GM21360 (cell line): Measurements from ENCODE around the gene EVI5.

Source experiments
- ATAC-seq: cut with Tn5 transposase; IDR thresholded peaks from one replicate; pipeline ENCODE4 v1.9.1; 2021; ENCODE audit warnings: mild to moderate bottlenecking, moderate library complexity; ENCODE audit not compliant: unreplicated experiment

The EVI5 gene

DNA sequence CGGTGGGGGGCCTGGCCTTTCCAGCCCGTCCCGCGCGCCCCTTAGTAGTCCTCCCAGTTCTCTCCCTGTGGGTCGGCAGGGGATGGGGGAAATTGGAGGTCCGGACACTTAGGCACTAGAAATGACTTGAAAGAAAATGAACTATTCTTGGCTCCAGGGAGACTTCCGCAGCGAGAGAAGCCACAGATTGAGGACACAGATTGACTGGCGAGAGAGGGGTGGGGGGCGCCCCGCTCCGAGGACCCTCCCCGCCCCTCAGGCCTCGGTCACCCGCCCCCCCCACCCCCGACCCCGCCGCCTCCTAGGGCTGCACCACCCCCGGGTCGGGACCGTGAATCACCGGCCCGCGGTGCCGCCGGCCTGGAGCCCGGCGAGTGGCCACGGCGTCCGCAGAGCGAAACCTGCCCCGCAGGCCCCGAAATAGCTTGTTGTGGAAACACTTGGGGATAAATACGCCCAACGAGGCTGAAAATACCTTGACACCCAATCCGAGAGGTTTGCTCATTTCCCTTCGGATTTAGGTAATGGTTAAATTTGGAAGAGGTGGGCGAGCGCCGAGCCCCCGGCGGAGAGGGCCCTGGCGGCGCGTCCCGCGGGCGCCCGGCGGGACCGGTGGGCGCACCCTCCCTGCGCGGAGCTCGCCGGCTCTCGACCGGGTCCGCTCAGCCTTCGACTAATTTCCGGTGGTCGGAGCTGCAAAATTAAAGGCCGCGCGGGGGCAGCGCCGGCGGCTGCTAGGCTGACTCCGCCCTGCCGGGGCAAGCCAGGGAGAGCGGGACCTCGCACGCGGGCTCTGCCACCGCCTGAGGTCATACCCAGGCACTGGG, 298.4 kb downstream of the EVI5 start, which contains the start of gene GFI1:
Gene GFI1, minus strand, starts transcription at position 675 of the 827 bp plus-strand sequence. CDS start 3,438 bp downstream, outside the sequence.
- ATAC-seq: no peak

DNA sequence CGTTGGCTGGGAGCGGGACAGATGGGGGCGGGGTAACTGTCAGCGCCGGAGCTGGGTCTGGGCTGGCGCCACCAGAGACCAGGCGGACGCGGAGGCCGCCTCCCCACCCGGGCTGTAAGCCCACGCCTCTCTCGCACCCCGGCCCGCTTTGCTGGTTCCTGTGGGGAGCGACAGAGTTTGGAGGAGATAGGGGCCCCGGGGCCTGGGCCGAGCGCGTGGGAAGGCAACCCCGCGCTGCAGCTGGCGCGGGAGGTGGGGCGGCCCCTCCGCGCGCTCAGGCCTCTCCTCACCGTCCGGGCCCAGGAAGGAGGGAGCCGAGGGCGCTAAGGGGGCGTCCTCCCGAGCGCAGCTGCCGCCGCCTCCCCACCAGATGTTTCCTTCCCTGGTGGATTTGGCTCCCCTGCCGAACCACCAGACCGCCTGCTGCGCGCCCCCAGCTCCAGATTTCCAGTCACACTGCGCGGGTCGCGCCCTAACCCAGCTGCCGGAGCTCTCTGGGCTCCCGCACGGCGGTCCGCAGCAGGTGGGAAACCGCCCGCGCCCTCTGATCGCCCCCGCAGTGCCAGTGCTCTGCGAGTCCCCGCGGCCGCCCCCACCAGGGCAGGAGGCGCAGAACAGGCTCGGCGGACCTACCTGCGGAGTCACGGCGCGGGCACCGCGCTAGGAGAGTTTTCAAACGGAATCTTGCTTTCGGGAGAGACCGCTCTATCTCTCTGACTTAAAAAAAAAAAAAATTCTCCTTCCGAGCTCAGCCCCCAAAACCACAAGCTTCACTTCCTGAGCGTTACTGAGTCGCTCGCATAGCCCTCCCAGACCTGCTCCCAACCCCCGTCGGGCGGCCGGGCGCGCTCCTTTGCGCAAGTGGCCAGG, 299.3 kb downstream of the EVI5 start:
- peak; percentile 47 for ATAC-seq

GRCh38 chr1:92484472-92485380, 300.2 kb downstream of the EVI5 start:
- ATAC-seq: peak; percentile 24

- ATAC-seq: no peak
These were observed 301.1 kb downstream of the EVI5 start for GRCh38 chr1:92483610-92484471.

DNA sequence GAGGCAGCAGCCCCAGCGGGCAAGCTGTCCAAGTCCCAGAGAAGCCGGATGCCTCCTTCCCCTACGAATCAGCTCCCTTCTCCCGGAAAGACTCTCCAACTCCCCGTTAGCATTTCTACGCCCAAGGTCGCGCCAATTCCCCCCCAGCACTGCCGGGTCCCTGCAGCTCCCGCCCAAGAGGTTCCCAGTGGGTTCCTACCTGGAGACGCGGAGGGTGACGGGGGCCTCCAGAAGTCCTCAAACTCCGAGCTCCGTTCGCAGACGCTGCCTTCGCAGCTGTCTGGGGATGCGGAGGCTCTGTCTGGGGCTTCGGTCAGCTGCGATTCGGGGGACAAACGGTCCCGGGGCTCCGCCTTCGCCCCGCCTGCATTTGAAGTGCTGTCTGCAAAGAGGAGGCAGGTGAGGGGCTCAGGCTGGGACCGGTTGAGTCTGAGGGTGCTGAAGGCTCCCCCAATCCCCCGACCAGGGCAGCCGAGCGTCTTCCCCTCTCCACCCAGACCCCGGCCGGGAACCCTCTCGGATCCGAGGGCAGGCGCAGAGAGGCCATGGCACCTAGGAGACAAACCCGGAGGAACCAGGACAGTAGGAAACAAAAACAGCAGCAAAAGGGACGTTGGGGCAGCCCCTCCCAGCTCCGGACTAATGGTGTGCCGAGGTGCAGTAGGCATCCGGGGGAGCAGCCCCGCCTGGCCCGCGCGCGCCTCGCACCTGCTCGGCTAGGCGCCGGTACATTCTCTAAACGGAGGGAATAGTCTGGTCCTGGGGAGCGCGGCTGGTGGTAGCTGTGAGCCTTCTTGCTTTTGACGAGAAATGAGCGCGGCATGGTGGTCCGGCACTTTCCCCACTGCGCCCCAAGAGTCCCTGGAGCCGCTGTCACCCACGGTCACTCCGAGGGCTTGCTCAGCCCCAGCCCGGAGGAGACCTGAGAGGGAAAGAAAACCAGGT, 302.0 kb downstream of the EVI5 start:
- no peak for ATAC-seq

- ATAC-seq: no peak
These were observed 302.8 kb downstream of the EVI5 start for GRCh38 chr1:92481971-92482664.

- no peak for ATAC-seq
These were observed 303.3 kb downstream of the EVI5 start for GRCh38 chr1:92481599-92481925.

DNA sequence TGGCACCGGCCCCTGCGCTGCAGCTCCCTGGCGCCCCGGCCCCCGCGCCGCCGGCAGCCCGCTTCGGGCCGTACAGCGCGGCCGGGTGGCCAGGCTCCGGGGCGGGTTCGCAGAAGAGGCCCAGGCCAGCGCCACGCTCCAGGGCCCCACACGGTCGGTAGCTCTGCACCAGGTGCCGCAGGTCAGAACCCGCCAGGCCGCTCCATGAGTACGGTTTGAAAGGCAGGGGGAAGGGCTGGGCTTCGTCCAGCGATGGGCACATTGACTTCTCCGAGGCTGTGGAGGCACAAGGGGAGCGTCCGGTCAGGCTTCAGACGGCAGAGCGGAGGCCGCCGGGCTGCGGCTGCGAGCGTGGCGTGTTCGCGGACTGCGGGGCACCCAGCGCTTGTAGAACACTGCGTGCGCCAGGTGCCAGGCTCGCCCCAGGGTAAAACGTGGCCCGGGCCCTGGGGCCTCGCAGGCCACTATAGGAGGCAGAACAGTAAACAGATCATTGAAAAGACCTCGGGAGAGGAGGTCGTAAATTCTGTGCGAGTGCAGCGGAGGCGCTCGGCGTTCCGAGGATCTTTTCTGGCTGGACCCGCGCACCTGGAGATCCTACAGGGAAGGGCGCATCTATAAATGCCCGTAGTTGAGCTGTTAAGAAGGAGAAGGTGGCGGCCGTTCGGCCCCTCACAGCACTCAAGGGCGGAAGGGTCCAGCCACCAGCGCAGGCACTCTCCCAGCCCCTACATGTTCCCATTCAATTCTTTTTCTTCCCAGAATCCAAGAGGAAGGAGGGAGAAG, 303.9 kb downstream of the EVI5 start:
- ATAC-seq: no peak

GRCh38 chr1:92480200-92480812, 304.6 kb downstream of the EVI5 start:
- no peak for ATAC-seq

GRCh38 chr1:92479587-92479986, 305.3 kb downstream of the EVI5 start:
- ATAC-seq: no peak

DNA sequence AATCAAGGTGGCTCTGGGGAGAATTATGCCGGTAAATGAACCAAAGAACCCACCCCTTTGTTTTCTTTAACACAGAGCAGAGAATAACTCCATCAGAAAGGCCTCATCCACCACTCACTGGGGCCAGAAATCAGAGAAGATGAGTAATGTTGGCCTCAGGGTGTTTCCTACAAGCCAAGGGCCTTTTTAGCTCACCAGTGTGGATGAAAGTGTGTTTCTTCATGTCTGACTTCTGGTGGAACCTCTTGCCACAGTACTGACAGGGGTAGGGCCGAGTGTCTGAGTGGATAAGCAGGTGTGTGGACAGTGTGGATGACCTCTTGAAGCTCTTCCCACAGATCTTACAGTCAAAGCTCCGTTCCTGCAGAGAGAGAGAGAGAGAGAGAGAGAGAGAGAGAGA, 306.5 kb downstream of the EVI5 start:
- no peak for ATAC-seq

- no peak for ATAC-seq
These were observed 308.8 kb downstream of the EVI5 start for GRCh38 chr1:92476071-92476631.

DNA sequence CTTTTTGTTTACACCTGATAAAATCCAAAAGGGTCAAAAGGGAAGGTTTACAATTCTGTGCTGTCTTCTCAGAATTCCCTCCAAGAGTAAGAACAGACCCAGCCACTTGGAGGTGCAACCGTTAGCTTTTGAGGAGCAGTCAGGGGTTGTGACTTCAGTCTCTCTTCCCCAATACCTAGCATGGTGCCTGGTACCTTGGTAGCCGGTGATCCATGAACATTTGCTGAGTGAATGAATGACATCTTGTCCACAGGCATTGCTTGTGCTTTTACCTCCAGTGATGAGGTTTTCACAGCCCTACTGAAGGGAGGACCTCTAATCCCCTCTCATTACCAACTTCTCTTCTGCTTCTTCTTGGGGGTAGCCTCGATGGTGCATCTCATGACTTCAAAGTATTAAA, 309.9 kb downstream of the EVI5 start:
- no peak for ATAC-seq

- ATAC-seq: peak; percentile 63
These were observed 311.0 kb downstream of the EVI5 start for GRCh38 chr1:92473781-92474495.

DNA sequence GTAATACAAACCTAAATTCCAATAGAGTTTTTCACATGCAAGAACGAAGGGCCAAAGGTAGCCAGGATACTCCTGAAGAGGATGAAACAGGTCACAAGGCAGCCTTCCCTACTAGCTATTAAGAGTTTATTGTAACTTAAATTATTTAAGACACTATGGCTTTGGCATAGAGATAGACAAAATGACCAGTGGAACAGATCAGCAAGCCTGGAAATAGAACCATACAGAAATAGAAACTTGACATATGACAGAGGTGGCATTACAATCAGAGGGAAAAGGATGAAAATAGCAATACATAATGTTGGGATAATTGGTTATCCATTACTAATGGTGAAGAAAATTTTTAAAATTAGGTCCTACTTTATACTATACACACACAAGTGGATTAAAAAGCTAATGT, 314.7 kb downstream of the EVI5 start:
- no peak for ATAC-seq

DNA sequence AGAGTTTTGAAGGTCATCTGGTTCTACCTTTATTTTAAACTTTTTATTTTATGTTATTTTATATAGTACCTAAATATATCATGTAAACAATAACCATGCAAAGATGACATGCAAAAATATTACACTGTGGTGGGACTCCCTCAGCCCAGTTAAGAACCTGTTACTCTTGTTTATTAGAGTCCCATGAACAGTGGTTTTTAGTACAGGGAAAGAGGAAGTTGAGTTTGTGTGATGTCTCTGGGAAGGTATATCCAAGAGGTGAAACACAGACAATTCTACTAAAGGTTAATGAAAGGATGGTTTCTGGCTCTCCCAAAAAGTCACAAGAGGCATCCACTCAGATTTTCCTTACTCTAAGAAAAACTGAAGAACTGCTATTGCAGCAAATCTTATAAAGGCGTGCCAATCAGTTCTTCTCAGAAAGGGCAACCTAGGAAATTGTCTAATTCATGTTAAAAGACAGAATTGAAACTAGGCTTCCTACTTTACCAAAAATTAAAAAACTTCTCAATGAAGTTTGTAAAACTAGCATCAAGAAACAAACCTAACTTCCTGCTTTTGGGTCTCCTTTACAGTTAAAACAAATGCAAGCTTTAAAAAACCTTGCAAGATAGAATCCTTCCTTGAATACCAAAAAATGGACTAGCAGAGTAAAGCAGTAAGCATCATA, 318.1 kb downstream of the EVI5 start:
- ATAC-seq: no peak
